Measurements from ENCODE around the gene TENT4B. TPM values are rescaled to one million over a fixed set of nuclear protein-coding genes. Genes with fewer than 3 reads are reported as not detected.

Gene TENT4B
- total and polyA plus RNA-seq, 8 donors, result 14.8 to 19.0 (median 15.9) TPM

DNA sequence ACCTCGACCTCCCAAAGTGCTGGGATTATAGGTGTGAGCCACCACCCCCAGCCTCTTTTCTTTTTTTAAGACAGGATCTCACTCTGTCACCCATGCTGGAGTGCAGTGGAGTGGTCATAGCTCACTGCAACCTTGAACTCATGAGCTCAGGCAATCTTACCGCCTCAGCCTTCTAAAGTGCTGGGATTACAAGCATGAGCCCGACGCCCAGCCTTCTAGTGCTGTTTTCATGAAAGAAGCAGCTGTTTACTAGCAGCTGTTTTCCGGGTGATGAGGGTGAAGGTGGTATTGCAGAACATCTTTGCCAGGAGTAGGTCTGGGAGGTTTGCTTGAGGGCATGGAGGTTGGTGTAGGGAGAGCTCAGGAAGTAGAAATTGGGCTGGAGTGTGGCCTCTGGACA is 115.2 kb downstream of the TENT4B start:
- Histone ChIP-seq H3K36me3 (no peaks in the 10 kb centered on the region), H3K9me3 (no peaks in the 10 kb centered on the region), H3K27ac (no peak overlapping the region), H3K4me1 (peaks cover 15 to 94% of the 10 kb centered on the region in 2 donors), H3K4me3 (peak overlapping the region in 1 of 2 donors; percentile 49), H3K27me3 (no peaks in the 10 kb centered on the region)
- TF ChIP-seq, protein P1, sequence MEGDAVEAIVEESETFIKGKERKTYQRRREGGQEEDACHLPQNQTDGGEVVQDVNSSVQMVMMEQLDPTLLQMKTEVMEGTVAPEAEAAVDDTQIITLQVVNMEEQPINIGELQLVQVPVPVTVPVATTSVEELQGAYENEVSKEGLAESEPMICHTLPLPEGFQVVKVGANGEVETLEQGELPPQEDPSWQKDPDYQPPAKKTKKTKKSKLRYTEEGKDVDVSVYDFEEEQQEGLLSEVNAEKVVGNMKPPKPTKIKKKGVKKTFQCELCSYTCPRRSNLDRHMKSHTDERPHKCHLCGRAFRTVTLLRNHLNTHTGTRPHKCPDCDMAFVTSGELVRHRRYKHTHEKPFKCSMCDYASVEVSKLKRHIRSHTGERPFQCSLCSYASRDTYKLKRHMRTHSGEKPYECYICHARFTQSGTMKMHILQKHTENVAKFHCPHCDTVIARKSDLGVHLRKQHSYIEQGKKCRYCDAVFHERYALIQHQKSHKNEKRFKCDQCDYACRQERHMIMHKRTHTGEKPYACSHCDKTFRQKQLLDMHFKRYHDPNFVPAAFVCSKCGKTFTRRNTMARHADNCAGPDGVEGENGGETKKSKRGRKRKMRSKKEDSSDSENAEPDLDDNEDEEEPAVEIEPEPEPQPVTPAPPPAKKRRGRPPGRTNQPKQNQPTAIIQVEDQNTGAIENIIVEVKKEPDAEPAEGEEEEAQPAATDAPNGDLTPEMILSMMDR (IDR thresholded peaks at IDR 0.05), result no peak
- intact Hi-C loops (cut with DNase I), result no loop called here
- DNase-seq (peak in 1 of 4 donors; percentile 11), ATAC-seq (no peak)

DNA sequence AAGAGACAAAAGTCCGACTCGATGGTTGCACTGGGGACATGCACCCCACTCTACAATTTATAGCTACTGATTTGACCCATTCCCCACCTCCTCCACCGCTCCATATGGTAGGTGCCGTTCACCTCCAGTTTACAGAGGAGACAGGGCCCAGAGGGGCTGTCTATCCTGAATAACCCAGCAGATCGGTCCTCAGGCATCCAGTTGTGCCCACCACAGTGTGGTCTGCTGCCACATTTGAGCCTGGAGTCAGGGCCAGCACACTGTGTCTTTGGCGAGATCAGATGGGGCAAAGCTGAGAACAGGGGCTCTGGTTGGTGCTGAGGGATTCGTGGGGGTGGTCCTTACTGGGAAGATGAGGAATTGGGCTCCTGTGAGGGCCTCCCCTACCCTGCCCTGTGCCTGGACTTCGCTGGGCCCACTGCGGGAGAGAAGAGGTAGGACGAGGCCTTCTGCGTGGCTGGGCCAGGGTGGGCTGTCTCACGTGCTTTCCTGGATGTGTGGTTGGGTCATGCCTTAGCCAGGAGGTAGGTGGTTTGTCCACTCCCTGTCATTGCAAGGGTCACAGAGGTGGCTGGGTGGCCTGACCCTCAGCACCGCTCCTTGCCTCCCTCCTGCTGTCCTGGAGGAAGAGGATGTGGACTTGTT is 116.1 kb downstream of the TENT4B start:
- intact Hi-C loops (cut with DNase I), result no loop called here
- Histone ChIP-seq H3K4me3 (no peak overlapping the region), H3K4me1 (peaks cover 15 to 96% of the 10 kb centered on the region in 2 donors), H3K27me3 (no peaks in the 10 kb centered on the region), H3K36me3 (no peaks in the 10 kb centered on the region), H3K9me3 (no peaks in the 10 kb centered on the region), H3K27ac (no peak overlapping the region)
- ATAC-seq (no peak), DNase-seq (peak in 2 of 4 donors; percentile 25 to 55)
- TF ChIP-seq, protein P1 (IDR thresholded peaks at IDR 0.05), result no peak

DNA sequence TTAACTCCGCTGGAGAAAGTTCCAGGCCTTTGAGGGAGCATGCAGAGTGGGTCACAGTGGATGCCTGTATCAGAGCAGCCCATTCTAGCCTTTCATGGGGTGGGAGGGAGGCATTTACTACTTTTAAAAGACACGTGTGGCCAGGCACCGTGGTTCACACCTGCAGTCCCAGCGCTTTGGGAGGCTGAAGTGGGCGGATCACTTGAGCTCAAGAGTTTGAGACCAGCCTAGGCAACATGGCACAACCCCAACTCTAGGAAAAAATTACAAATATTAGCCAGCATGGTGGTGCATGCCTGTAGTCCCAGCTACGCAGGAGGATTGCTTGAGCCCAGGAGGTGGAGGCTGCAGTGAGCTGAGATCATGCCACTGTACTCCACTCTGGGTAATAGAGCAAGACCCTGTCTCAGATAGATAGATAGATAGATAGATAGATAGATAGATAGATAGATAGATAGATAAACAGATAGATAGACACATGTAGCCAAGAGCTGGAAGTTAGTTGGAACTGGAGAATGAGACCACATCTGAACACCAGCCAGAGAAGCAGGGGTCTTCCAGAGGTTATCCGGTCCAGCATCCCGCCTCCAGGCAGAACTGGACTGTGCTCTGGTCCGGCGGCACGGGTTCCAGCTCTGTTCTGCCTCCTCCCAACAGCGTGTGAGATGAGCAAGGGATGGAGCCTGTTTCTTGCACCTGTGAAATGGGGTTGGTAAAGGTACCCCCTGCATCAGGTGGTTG is 116.8 kb downstream of the TENT4B start:
- H3K4me3 ChIP-seq, result no peak overlapping the region
- peaks cover 15 to 94% of the 10 kb centered on the region in 2 donors for H3K4me1 ChIP-seq
- no peaks in the 10 kb centered on the region for H3K9me3 ChIP-seq
- ATAC-seq (no peak), DNase-seq (peak in 2 of 4 donors; percentile 27 to 37)
- intact Hi-C loops (cut with DNase I), result no loop called here
- no peaks in the 10 kb centered on the region for H3K36me3 ChIP-seq
- TF ChIP-seq, protein P1 (IDR thresholded peaks at IDR 0.05), result no peak
- no peak overlapping the region for H3K27ac ChIP-seq
- H3K27me3 ChIP-seq, result no peaks in the 10 kb centered on the region

DNA sequence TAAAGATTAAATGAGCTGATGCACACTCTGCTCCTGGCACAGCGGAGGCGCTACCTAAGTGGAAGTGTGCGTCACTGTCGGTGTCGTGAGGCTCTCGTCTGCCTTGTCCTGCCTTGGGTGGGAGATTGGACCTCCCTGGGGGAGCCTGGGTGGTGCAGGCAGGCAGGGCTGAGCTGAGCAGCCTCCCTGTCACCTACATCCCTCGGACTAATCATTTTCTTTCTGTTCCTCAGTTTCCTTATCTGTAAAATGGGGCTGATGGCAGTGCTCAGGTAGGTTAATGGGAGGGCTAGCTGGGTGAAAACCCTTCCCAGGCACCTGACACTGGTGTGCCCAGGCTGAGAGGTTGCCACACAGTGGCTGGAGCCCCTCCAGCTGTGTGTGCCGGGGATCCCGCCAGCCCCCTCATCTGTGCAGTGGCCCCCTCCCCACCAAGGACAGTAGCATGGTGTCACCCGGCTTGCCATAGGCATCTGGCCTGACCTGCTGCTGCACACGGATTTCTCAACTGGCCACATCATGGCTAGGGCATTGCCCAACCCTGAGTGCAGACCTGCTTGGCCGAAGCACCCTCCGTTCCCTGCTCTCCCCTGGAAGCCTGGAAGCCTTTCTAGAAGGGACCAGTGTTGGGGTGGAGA is 117.5 kb downstream of the TENT4B start:
- intact Hi-C loops (cut with DNase I), result no loop called here
- ATAC-seq, result no peak
- TF ChIP-seq, protein P1 (IDR thresholded peaks at IDR 0.05), result no peak
- DNase-seq, result peak in 2 of 4 donors; percentile 27 to 80
- Histone ChIP-seq H3K27me3 (no peaks in the 10 kb centered on the region), H3K36me3 (no peaks in the 10 kb centered on the region), H3K9me3 (no peaks in the 10 kb centered on the region), H3K27ac (no peak overlapping the region), H3K4me3 (no peak overlapping the region), H3K4me1 (peaks cover 14 to 94% of the 10 kb centered on the region in 2 donors)

Data from left lung (tissue), 10 donors.